Mesothelial cell of epicardium (in vitro differentiated cells): ENCODE results near the gene PAM. TPM values are rescaled to one million over a fixed set of nuclear protein-coding genes. Genes with fewer than 3 reads are reported as not detected.
"Not testable (repeated sequence)": the region's sequence is repeated elsewhere in the genome, so short reads cannot be mapped to it uniquely, and the experiment has no call there.

Source experiments
- DNase-seq, 2 experiments: peaks; one replicate each; pipeline ENCODE4 v3.0.0; 2021; ENCODE audit warnings: low spot score in 2 of 2; ENCODE audit not compliant: unreplicated experiment in 2 of 2
- H3K27ac Mint-ChIP-seq: 2 replicates; pipeline ENCODE4 v1.8.0; 2021; ENCODE audit warnings: mixed read lengths
- H3K27me3 Mint-ChIP-seq: 2 replicates; pipeline ENCODE4 v1.8.0; 2021; ENCODE audit warnings: low read depth, mixed read lengths
- H3K36me3 Mint-ChIP-seq: 2 replicates; pipeline ENCODE4 v1.8.0; 2021; ENCODE audit warnings: mixed read lengths
- H3K4me1 Mint-ChIP-seq: 2 replicates; pipeline ENCODE4 v1.8.0; 2021; ENCODE audit warnings: mixed read lengths
- H3K4me3 Mint-ChIP-seq: 2 replicates; pipeline ENCODE4 v1.8.0; 2021; ENCODE audit warnings: mild to moderate bottlenecking, moderate library complexity, mixed read lengths
- H3K9me3 Mint-ChIP-seq: 2 replicates; pipeline ENCODE4 v1.8.0; 2021; ENCODE audit warnings: mixed read lengths
- total RNA-seq: library from RNA; stranded (reverse); gene quantifications from 3 replicates; pipeline ENCODE4 v1.2.1, GENCODE V29; 2021
- TF ChIP-seq, protein P1 (sequence below): fragments of 200-600 bp; sonication (generic); IDR thresholded peaks from one replicate; pipeline ENCODE4 v1.5.0; 2021; ENCODE audit warnings: antibody characterized with exemption; ENCODE audit not compliant: unreplicated experiment

Gene PAM
- total RNA-seq, 1 donor from 2014 or later = 94.3 TPM

DNA sequence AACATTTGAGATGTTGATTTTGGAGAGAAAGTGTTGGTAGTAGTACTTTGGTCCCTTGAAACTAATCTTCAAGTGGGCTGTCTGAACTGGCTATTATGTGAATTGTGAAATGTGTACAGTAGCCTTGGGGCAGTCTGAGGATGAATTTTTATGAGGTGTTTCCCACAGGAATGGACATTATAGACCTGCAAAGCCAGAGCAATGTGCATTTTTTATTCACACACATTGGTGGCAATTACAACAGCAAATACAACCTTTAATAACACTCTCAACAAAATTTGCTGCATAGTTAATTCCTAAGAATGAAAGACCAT lies 147.0 kb downstream of the PAM start:
- no peaks in the 10 kb centered on the region for H3K9me3 Mint-ChIP-seq

DNA sequence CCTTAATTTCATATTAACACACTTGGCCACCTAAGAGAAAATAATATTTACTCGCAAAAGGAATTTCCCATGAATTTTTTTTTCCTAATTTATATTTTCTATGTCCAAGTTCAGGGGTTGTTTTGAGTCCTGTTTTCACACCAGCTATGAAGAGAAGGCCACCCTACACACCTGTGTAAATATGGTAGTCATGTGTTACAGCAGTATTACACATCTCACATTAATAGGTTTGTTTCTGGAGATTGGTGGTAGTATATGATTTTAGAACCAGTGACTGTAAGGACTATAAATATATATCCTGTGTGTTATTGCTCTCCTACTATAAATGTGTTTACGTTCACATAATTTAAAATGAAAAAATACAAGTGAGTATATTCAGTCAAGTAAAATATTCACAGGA lies 147.5 kb downstream of the PAM start:
- H3K4me1 Mint-ChIP-seq = no peaks in the 10 kb centered on the region

More for the DNA sequence above, 147.0 kb downstream of the PAM start:
- Mint-ChIP-seq H3K27me3 (no peaks in the 10 kb centered on the region), H3K36me3 (no peaks in the 10 kb centered on the region), H3K27ac (no peak overlapping the region), H3K4me3 (no peak overlapping the region), H3K4me1 (no peaks in the 10 kb centered on the region)
- TF ChIP-seq, protein P1, sequence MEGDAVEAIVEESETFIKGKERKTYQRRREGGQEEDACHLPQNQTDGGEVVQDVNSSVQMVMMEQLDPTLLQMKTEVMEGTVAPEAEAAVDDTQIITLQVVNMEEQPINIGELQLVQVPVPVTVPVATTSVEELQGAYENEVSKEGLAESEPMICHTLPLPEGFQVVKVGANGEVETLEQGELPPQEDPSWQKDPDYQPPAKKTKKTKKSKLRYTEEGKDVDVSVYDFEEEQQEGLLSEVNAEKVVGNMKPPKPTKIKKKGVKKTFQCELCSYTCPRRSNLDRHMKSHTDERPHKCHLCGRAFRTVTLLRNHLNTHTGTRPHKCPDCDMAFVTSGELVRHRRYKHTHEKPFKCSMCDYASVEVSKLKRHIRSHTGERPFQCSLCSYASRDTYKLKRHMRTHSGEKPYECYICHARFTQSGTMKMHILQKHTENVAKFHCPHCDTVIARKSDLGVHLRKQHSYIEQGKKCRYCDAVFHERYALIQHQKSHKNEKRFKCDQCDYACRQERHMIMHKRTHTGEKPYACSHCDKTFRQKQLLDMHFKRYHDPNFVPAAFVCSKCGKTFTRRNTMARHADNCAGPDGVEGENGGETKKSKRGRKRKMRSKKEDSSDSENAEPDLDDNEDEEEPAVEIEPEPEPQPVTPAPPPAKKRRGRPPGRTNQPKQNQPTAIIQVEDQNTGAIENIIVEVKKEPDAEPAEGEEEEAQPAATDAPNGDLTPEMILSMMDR = no peak
- no peak for DNase-seq

DNA sequence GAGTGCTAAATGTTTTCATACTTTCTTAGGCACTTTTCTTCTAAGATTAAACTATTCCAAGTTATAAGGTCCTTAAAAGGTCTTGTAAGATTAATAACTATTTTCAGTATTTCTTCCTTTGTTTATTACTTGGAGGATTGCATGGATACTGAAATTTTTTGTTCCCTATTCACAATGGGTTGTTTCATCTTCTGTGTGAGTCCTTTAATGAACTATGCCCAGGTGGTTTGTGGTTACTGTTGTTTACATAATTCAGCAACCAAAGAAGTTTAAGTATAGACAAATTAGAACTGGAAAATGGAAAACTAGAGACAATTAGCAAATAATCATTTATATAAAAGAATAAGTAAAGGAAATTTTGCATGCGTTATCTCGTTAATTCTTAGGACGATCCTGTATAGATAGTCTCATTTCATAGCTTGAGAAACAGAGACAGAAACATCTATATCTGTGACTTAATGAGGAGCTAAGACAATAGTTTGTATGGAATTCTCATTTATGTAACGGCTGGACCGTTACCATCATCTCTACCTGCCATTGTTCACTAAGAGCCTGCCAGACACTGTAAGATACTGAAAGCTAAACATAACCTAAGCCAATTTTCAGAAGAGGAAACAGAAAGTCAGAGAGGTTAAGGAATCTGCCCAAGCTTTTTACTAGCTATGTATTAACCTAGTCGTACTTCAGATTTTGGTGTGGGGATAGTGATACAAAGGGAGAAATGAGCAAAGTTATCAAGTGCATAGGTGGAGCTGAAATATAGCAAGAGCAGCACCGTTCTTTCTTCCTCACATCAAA lies 148.2 kb downstream of the PAM start:
- Mint-ChIP-seq H3K9me3 (no peaks in the 10 kb centered on the region), H3K27ac (no peak overlapping the region), H3K4me3 (no peak overlapping the region), H3K36me3 (no peaks in the 10 kb centered on the region), H3K4me1 (no peaks in the 10 kb centered on the region), H3K27me3 (no peaks in the 10 kb centered on the region)
- DNase-seq = no peak
- TF ChIP-seq, protein P1 = no peak

More for the DNA sequence above, 147.5 kb downstream of the PAM start:
- Mint-ChIP-seq H3K4me3 (no peak overlapping the region), H3K36me3 (no peaks in the 10 kb centered on the region), H3K27me3 (no peaks in the 10 kb centered on the region), H3K9me3 (no peaks in the 10 kb centered on the region), H3K27ac (no peak overlapping the region)
- TF ChIP-seq, protein P1 = no peak
- no peak for DNase-seq

DNA sequence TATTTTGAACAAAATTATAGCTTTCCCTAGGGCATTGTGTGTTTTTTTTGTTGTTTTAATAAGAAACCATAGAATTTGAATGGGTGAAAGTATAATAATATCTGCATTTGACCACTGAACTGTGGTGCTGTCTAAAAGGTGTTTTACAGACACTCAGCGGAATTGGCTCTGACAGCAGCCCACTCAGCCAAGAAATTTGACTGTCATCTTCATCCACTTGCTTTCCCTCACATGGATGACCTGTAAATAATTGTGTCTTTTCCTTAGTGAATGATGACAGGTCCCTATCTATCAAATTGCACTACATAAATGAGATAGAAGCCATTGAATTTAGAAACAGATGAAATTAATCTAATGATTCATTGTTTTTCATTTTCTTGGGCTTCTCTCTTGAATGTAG lies 150.0 kb downstream of the PAM start:
- Mint-ChIP-seq H3K36me3 (no peaks in the 10 kb centered on the region), H3K9me3 (no peaks in the 10 kb centered on the region), H3K4me1 (peaks cover 3% of the 10 kb centered on the region), H3K4me3 (no peak overlapping the region), H3K27me3 (no peaks in the 10 kb centered on the region), H3K27ac (no peak overlapping the region)
- DNase-seq = no peak
- TF ChIP-seq, protein P1 = no peak

DNA sequence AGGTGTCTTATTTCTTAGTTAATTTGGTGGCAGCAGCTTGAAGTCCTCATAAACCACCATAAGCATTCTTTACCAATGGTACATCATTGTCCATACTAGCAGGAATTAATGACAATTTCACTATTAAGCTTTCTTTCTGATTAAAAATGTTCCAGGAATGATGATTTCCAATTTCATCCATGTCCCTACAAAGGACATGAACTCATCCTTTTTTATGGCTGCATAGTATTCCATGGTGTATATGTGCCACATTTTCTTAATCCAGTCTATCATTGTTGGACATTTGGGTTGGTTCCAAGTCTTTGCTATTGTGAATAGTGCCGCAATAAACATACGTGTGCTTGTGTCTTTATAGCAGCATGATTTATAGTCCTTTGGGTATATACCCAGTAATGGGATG lies 152.0 kb downstream of the PAM start:
- H3K4me3 Mint-ChIP-seq, H3K27ac Mint-ChIP-seq, H3K27me3 Mint-ChIP-seq, DNase-seq, H3K36me3 Mint-ChIP-seq, H3K9me3 Mint-ChIP-seq: not testable (repeated sequence)
- peaks cover 22% of the 10 kb centered on the region for H3K4me1 Mint-ChIP-seq

DNA sequence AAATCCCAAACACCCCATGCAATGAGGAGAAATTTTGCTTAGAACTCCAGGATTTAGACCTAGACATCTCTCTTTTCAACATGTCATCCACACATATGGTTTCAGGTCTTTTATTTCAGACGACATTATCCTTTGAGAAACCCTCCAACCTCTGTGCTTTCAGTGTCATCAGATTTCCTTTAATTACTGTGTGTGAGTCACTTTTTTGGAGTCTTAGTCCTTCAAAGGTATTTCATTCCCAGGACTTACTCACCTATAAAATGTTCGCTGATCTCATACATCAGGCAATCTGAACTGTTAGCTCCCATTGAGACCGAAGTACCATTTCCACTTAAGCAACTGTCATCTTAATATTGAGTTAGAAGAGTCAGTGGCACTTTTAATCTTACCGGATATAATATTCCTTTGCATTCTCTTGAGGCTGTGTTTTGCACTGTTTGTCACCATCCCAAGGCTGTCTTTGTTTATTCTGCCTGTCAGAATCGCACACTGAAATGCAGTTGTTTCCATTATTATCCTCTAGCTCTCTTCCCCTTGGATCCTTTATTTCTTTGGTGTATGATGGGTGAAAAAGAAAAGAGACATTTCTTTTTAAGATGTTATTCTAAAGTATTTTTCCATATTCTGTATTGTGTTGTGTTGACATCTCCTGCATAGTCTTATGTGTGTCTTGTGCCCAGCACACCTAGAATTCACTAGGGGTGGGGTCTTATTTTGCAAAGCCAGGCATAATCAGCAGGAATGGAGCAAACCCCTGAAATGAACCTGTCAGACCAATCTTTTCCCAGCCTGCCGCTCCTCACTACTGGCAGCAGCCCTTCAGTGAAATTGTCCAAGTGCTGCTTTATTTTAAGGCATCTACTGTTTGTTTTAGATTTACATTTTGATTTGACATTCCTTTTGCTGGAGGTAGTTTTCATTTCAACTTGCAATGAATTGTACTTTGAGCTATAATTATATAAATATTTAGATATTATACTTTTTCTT lies 155.4 kb downstream of the PAM start:
- Mint-ChIP-seq H3K36me3 (no peaks in the 10 kb centered on the region), H3K4me3 (no peak overlapping the region), H3K27me3 (no peaks in the 10 kb centered on the region), H3K27ac (peak overlapping the region; percentile 45), H3K4me1 (peaks cover 27% of the 10 kb centered on the region), H3K9me3 (no peaks in the 10 kb centered on the region)
- TF ChIP-seq, protein P1 = no peak
- DNase-seq = no peak
